Non-pigmented ciliary epithelial cell (primary cell): Measurements from ENCODE around the gene NPBWR2.

ENCODE experiments used
- DNase-seq: peaks from one replicate; pipeline ENCODE4 v3.0.0-alpha.2; 2010; ENCODE audit warnings: low read depth

The NPBWR2 gene

DNA sequence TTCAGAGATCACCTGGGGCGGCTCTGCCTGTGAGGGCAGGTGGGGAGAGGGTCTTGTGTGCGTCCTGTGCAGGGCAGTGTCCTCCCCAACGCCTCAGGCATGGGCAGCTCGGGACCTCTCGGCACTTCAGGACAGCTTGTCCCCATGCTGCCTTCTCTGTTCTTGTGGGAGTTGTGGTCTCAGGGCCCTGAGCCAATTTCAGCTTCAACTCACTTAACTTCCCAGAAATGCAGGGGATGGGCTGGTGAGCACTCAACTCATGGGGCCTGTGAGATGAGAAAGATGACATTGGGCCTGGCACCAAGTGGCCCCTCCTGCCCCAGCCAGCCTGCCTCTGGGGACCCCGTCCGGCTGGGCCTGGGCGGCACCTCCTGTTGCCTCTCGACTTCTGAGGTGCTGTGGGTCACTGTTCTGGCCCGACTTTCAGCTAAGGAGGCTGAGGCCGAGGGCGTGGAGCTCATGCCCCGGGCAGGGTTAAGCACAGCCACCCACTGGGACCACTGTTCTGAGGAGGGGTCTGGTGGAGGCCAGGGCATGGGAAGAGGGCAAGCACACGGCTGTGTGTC, 34.8 kb downstream of the NPBWR2 start:
- DNase-seq = no peak

DNA sequence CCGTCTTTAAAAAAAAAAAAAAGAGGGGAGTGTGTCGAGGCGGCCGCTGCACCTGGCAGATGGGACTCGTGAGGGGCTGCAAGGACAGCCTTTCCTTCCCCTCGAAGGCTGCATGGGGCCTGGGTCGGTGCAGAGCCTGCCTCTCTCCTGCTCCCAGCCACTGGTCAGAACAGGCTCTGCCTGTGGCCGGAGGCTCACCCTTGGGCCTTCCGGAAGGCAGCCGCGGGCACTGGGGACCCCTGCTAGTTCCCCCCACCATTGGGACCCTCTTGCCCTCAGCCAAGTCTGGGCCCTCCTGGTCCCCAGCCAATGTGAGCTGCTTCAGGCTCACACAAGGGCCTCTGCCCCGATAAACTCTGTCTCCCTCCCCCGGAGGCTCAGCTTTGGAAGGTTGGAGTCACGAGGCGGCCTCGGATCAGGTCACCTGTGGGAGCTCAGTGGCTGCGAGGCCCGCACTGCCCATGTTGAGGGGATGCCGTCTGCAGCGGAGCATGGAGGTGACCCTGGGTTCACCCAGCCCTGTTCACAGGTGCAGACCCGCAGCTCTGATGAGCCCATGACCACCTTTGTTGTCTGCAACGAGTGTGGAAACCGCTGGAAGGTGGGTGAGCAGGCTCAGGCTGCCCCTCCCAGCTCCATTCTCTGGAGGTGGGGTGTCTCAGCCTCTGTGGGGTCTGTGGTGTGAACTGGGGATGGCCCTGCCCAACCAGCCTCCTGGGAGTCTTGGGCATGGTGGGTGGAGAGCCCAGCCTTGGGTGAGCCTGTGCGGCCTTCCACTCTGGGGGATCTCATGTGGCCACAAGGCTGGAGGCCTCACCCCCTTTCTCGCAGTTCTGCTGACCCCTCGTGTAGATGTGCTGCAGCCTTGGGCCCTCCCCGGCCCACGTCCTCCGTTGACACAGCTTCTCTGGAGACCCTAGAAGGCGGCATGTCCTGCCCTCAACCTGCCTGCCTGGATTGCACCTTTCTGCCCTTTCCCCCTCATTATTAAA, 35.7 kb downstream of the NPBWR2 start:
- DNase-seq = no peak

DNA sequence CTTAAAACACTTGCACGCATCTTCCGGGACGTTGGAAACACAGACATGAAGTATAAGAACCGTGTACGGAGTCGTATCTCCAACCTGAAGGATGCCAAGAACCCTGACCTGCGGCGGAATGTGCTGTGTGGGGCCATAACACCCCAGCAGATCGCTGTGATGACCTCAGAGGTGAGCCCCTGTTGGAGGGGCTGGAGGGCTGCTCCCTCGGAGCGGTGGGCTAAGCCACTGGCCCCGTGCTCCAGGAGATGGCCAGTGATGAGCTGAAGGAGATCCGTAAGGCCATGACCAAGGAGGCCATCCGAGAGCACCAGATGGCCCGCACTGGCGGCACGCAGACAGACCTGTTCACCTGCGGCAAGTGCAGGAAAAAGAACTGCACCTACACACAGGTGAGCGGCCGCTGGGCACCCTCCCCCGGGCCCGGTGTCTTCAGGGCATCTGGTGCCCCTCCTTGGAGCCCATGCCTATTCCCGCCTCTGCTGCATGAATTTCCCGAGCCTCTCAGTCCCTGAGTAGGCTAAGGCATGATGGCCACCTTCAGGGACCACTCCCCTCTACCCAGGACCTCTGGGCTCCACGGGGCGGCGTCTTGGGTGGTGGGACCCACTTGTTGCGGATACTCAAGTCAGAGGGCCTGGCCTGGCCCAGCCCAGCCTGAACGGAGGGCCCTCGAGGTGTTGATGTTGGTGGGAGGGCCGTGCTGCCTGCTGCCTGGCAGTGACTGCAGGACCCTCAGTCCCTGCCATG, 36.9 kb downstream of the NPBWR2 start:
- DNase-seq = no peak

DNA sequence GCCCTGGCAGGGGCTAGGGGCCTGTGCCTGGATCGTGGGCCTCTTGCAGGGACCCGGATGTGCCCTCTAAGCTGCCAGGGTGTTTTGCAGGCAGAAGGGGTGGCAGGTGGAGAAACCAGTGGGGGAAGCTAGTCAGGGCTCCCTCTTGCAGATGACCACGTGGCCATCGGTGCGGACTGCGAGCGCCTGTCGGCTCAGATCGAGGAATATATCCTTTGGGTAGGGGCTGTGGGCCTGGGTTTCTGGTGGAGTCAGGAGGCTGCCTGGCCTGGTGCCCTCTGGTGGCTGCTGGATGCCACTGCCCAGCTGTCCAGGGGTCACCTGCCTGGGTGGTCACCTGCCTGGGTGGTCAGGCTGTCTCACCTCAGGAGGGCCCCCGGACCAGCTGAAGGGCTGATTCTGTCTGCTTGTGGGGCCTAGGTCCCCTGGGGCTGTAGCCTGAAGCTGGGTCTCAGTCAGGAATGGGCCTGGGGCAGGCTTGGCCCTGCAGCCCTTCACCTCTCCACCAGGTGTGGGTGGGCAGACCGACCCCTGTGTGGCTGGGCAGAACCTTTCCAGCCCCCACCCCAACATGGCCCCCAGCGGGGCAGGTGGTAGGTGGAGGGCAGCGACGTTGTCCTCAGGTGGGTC, 37.6 kb downstream of the NPBWR2 start:
- no peak for DNase-seq

DNA sequence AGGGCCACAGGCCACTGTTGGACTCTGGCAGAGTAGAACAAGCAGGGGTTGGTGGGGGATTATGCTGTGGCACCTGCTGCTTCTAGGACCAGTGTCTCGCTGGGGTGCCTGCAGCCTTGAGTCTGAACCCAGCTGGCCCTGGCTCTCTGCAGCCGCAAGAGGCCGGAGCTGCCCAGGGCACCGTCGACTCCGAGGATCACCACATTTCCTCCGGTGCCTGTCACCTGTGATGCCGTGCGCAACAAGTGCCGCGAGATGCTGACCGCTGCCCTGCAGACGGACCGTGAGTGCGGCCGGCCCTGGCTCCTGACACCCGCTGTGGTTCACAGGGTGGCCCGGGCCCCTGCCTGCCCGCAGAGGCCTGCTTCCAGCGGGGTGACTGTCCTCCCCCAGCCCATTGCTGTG, 38.2 kb downstream of the NPBWR2 start:
- no peak for DNase-seq

GRCh38 chr20:64068386-64069208, 38.8 kb downstream of the NPBWR2 start:
- no peak for DNase-seq

DNA sequence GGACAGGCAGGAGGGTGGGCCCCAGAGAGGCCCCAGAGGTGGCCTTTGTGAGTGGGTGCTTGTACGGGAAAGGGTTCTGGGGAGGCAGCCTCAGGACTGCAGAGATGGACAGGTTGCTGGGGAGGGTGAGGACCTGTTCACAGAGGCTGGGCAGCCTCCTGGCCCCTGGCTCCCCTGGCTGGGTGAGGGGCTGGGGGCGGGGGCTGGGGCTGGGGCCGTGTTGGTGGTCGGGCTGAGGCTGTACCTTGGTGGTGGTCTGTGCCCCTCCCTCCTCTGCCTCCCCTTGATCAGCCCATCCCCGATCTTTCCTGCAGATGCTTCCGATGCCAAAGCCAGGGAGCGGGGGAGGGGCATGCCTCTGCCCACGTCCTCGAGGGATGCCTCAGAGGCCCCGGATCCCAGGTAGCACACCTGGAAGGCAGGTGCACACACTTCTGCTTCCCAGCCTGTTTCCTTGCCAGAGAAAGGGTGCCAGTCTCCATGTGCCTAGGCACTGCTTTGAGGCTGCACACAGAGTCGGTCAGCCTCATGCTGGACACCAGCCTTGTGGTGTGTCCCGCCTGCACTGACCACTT, 39.5 kb downstream of the NPBWR2 start:
- no peak for DNase-seq

DNA sequence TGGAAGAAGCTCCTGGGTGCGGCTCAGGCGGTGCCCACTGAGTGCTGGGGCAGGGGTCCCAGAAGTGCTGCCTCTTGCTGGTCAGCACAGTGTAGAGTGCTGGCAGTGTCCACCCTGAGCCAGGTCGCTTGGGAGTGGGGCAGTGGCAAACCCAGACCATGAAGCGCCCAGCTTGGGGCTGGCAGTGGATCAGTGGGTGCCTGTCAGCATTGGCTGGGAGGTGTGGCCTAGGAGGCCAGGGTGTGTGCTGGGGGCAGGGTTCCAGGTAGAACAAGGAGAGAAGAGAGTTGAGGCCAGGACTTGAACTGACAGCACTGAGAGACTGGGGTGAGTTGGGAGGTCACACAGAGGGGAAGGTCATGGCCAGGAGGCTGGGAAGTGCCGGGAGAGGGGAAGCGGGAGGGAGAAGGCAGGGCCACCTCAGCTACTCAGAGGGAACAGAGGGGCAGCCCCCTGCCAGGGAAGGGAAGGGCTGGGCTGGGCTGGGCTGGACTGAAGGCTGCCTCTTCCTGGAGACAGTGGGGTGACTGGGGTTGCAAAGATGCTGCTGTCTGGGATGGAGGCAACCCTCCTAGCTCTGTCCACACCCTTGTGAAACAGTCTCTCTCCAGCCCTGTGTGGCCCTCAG, 40.2 kb downstream of the NPBWR2 start:
- DNase-seq = no peak

GRCh38 chr20:64065974-64066343, 41.4 kb downstream of the NPBWR2 start:
- peak; percentile 52 for DNase-seq

- no peak for DNase-seq
Observed at GRCh38 chr20:64065062-64065973, 42.0 kb downstream of the NPBWR2 start.

GRCh38 chr20:64064145-64064698, 43.1 kb downstream of the NPBWR2 start:
- no peak for DNase-seq

GRCh38 chr20:64063389-64064144, 43.8 kb downstream of the NPBWR2 start:
- DNase-seq = no peak

GRCh38 chr20:64062596-64063388, 44.6 kb downstream of the NPBWR2 start, which contains the start of gene TCEA2:
TSS of gene TCEA2 (plus strand) at chr20:64063198. CDS start at chr20:64063313, 115 bp downstream.
- DNase-seq = peak; percentile 76

DNA sequence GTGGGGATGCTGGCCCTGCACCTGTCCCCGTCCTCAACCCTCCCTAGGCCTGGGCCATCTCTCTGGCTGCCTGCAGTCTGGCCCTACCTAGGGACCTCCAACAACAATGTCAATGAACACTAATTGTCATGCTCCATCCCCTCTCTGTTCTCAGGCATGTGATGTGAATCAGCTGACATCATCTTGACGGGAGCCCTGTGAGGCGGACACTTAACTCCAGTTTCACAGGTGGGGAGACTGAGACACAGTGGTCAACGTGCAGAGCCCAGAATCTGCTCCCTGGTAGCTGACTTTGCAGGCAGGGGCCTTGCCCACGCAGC, 45.1 kb downstream of the NPBWR2 start:
- DNase-seq = no peak

GRCh38 chr20:64058536-64058935, 48.8 kb downstream of the NPBWR2 start:
- DNase-seq = peak; percentile 38

DNA sequence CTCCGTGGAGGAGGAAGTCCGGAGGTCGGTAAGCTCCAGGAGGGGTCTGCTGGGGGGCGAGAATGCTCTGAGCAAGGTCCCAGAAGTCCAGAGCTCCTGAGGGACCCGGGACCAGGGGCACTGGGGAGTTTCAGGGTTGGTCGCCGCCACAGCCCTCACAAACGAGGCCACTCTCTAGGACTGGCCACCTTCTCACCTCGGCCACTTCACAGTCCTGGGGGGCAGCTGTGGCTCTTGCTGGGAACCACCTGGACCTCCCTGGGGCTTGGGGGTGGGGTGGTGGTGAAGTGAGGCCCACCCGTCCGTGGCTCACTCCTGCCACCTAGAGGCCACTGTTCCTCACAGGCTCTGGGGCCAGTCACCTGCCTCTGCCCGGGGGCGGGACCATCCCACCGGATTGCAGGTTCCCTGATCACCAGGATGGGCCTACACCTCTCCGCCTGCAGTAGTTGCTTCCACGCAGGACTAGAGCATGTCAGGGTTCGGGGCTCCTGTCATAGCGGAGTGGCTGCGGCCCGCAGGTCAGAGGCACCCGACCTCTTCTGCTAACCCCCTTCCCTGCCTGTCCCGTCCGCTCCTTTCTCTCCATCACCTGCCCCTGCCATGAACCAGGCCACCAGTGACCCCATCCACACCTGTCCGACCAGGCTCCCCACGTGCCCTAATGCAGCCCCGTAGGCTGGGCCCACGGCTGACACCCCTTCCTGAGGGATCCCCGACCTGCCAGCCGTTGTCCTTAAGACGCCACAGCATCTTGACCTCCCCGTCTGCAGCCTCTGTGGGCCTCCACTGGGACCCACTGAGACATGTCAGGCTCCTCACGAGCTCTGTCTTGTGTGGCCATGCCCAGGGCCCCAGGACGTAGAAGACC, 49.5 kb downstream of the NPBWR2 start:
- DNase-seq = no peak
